Ishikawa (cell line): Measurements from ENCODE around the gene COA5.

Experiments used
- CEBPB ChIP-seq: IDR thresholded peaks from 2 replicates; pipeline ENCODE4 v1.6.1; 2012
- CREB1 ChIP-seq: IDR thresholded peaks from 2 replicates; pipeline ENCODE4 v1.6.1; 2012; ENCODE audit warnings: low read depth
- EGR1 ChIP-seq: IDR thresholded peaks from 2 replicates; pipeline ENCODE4 v1.6.1; 2012
- EP300 ChIP-seq: IDR thresholded peaks from 2 replicates; pipeline ENCODE4 v1.6.1; 2012; ENCODE audit warnings: borderline replicate concordance
- NFIC ChIP-seq: IDR thresholded peaks from 2 replicates; pipeline ENCODE4 v1.6.1; 2012
- TAF1 ChIP-seq: IDR thresholded peaks from 2 replicates; pipeline ENCODE4 v1.6.1; 2012; ENCODE audit warnings: low read depth, mild to moderate bottlenecking
- TCF12 ChIP-seq: IDR thresholded peaks from 2 replicates; pipeline ENCODE4 v1.6.1; 2012; ENCODE audit warnings: low read depth
- TEAD4 ChIP-seq: IDR thresholded peaks from 2 replicates; pipeline ENCODE4 v1.6.1; 2012
- USF1 ChIP-seq: IDR thresholded peaks from 2 replicates; pipeline ENCODE4 v1.6.1; 2012
- YY1 ChIP-seq: IDR thresholded peaks from 2 replicates; pipeline ENCODE4 v1.6.1; 2012; ENCODE audit warnings: low read depth

GRCh38 chr2:98649992-98650375 is 41.7 kb upstream of the COA5 start:
- no peak for TF ChIP-seq TCF12
- no peak for TF ChIP-seq NFIC
- no peak for TF ChIP-seq EGR1
- no peak for TF ChIP-seq CEBPB
- no peak for TF ChIP-seq USF1
- no peak for TF ChIP-seq EP300
- no peak for TF ChIP-seq TAF1
- no peak for TF ChIP-seq YY1
- TF ChIP-seq TEAD4: no peak
- TF ChIP-seq CREB1: no peak
